ENCODE data around the gene VOPP1.

GRCh38 chr7:55561690-55562089 is 10.6 kb downstream of the VOPP1 start:
- TF ChIP-seq CTCF (IDR thresholded peaks at IDR 0.05) (no peak), POLR2A (IDR thresholded peaks at IDR 0.05) (no peak), POLR2AphosphoS5 (IDR thresholded peaks at IDR 0.05) (no peak), EP300 (IDR thresholded peaks at IDR 0.05; ENCODE audit: low read depth) (no peak)

Data from transverse colon (tissue), 4 donors.